A549 (cell line): Measurements from ENCODE around the gene ETF1. TPM values are rescaled to one million over a fixed set of nuclear protein-coding genes. Genes with fewer than 3 reads are reported as not detected.

ENCODE experiments used
- ATAC-seq, 2 experiments: fragments of 200-7000 bp in 1 of 2; fragments of >200 bp in 1 of 2; cut with Nextera tagmentation in 1 of 2; cut with Tn5 transposase in 1 of 2; 3 replicates each; pipeline versions ENCODE4 v1.8.0 to v1.9.1; 2018 to 2020; ENCODE audit warnings: mild to moderate bottlenecking in 1 of 2, moderate library complexity in 1 of 2
- CTCF ChIA-PET: fragments of 300-600 bp; sonication (Branson Sonifier 250); formaldehyde crosslinking; extraction: SDS; loops from one replicate; lab custom pipeline; 2021; ENCODE audit warnings: antibody characterized with exemption, inconsistent platforms; lab: Yijun Ruan, JAX
- POLR2A ChIA-PET: fragments of 350-600 bp; formaldehyde crosslinking; extraction: SDS; loops from one replicate; lab custom pipeline; 2021; ENCODE audit warnings: antibody characterized with exemption, inconsistent platforms; lab: Yijun Ruan, JAX
- DNase-seq, 2 experiments: peaks; one replicate each; pipeline versions ENCODE4 v3.0.0 to v3.0.0-alpha.2; 2011 to 2016; ENCODE audit warnings: low read depth in 1 of 2, low spot score in 1 of 2
- FAIRE-seq: peaks from 2 replicates; lab custom pipeline; 2011; peaks lifted over from hg19 to GRCh38; lab: Jason Lieb, UNC
- H3K27ac ChIP-seq, 2 experiments: fragments of >200 bp; sonication (Bioruptor Twin); formaldehyde crosslinking; 3 replicates each; pipeline ENCODE4 v1.5.1; 2016 to 2017
- H3K4me1 ChIP-seq: fragments of >200 bp; sonication (Bioruptor Twin); formaldehyde crosslinking; 3 replicates; pipeline ENCODE4 v1.6.1; 2016
- H3K4me2 ChIP-seq: fragments of >200 bp; sonication (Bioruptor Twin); formaldehyde crosslinking; 3 replicates; pipeline ENCODE4 v1.6.1; 2016
- H3K4me3 ChIP-seq: fragments of >200 bp; sonication (Bioruptor Twin); formaldehyde crosslinking; 3 replicates; pipeline ENCODE4 v1.5.1; 2016
- H3K9me3 ChIP-seq: fragments of >200 bp; sonication (Bioruptor Twin); formaldehyde crosslinking; 3 replicates; pipeline ENCODE4 v1.6.1; 2016
- CBX2 ChIP-seq: fragments of 200-600 bp; sonication (generic); IDR thresholded peaks from 2 replicates; pipeline ENCODE4 v1.6.1; 2016; ENCODE audit warnings: low read depth, mild to moderate bottlenecking, borderline replicate concordance
- ELK1 ChIP-seq: fragments of 150-350 bp; IDR thresholded peaks from 2 replicates; pipeline ENCODE4 v1.6.1; 2014; ENCODE audit warnings: low read depth, mild to moderate bottlenecking, low read length
- EP300 ChIP-seq, 2 experiments: fragments of >200 bp; sonication (Bioruptor Twin); formaldehyde crosslinking; IDR thresholded peaks; 2 replicates in 1 of 2; 3 replicates in 1 of 2; pipeline ENCODE4 v1.6.1; 2016 to 2017
- ESRRA ChIP-seq: fragments of 150-350 bp; IDR thresholded peaks from 2 replicates; pipeline ENCODE4 v1.6.1; 2014; ENCODE audit warnings: mild to moderate bottlenecking, low read length, borderline replicate concordance
- HEYL ChIP-seq: fragments of 250-450 bp; sonication (Bioruptor Pico); IDR thresholded peaks from 2 replicates; pipeline ENCODE4 v1.8.0; 2021; ENCODE audit warnings: mild to moderate bottlenecking, moderate library complexity
- MAZ ChIP-seq: fragments of 150-350 bp; IDR thresholded peaks from 2 replicates; pipeline ENCODE4 v1.6.1; 2014; ENCODE audit warnings: antibody characterized with exemption, low read depth, low read length, borderline replicate concordance
- PHF8 ChIP-seq: fragments of 200-600 bp; sonication (generic); IDR thresholded peaks from 2 replicates; pipeline ENCODE4 v1.6.1; 2016; ENCODE audit warnings: low read depth, mild to moderate bottlenecking, antibody characterized with exemption, moderate library complexity, borderline replicate concordance
- RAD21 ChIP-seq, 2 experiments: fragments of >200 bp in 1 of 2; sonication (Bioruptor Twin) in 1 of 2; formaldehyde crosslinking in 1 of 2; IDR thresholded peaks in 1 of 2; conservative IDR thresholded peaks in 1 of 2; 2 replicates in 1 of 2; 3 replicates in 1 of 2; pipeline ENCODE4 v1.6.1; 2012 to 2018; ENCODE audit warnings: inconsistent platforms in 1 of 2
- SREBF2 ChIP-seq: fragments of 450-650 bp; IDR thresholded peaks from 2 replicates; pipeline ENCODE4 v1.6.1; 2014; ENCODE audit warnings: mild to moderate bottlenecking, moderate library complexity
- TFCP2L1 ChIP-seq: fragments of 250-450 bp; sonication (Bioruptor Pico); IDR thresholded peaks from 2 replicates; pipeline ENCODE4 v1.5.0; 2021; ENCODE audit warnings: mild to moderate bottlenecking
- ZNF302 ChIP-seq: fragments of 250-450 bp; sonication (Bioruptor Pico); IDR thresholded peaks from 2 replicates; pipeline ENCODE4 v1.9.0; 2021; ENCODE audit warnings: inconsistent platforms, mild to moderate bottlenecking, moderate library complexity
- WGBS: methylation state at CpG from one replicate; pipeline ENCODE4 v1.1.6; 2017; ENCODE audit errors: missing lambda C conversion rate; 5-methylcytosine and 5-hydroxymethylcytosine counted together
- polyA plus RNA-seq, 4 experiments: library from polyadenylated mRNA; depleted of rRNA in 3 of 4; stranded (reverse); fragments of >200 nt; fragmentation: RNase III in 1 of 4; extraction: RNeasy Plus Mini Kit Qiagen cat#74134 plus additional on column Dnase treatment in 1 of 4; gene quantifications; 2 replicates in 3 of 4; 3 replicates in 1 of 4; pipeline ENCODE4 v1.2.3, GENCODE V29; 2011 to 2017
- TF ChIP-seq, protein P1 (sequence below): fragments of 250-450 bp; sonication (Bioruptor Pico); IDR thresholded peaks from 2 replicates; pipeline ENCODE4 v1.5.0; 2021; ENCODE audit warnings: mild to moderate bottlenecking, moderate library complexity, borderline replicate concordance
- TF ChIP-seq, protein P2 (sequence below): fragments of 450-650 bp; IDR thresholded peaks from 2 replicates; pipeline ENCODE4 v1.6.1; 2014; ENCODE audit warnings: antibody characterized with exemption

ETF1 gene
- polyA plus RNA-seq, 2 of the 4 experiments (the other 2 are of a cell fraction), result 119 to 161 TPM

GRCh38 chr5:138545919-138546562, 3.0 kb upstream of the ETF1 start:
- H3K27ac ChIP-seq, result no peak overlapping the region
- TF ChIP-seq ESRRA (no peak), EP300 (IDR thresholded peaks at IDR 0.05) (no peak), PHF8 (no peak), TFCP2L1 (CRISPR knock-in tag) (no peak)
- TF ChIP-seq, protein P1, sequence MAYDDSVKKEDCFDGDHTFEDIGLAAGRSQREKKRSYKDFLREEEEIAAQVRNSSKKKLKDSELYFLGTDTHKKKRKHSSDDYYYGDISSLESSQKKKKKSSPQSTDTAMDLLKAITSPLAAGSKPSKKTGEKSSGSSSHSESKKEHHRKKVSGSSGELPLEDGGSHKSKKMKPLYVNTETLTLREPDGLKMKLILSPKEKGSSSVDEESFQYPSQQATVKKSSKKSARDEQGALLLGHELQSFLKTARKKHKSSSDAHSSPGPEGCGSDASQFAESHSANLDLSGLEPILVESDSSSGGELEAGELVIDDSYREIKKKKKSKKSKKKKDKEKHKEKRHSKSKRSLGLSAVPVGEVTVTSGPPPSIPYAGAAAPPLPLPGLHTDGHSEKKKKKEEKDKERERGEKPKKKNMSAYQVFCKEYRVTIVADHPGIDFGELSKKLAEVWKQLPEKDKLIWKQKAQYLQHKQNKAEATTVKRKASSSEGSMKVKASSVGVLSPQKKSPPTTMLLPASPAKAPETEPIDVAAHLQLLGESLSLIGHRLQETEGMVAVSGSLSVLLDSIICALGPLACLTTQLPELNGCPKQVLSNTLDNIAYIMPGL (CRISPR knock-in tag), result no peak
- ATAC-seq (no peak), FAIRE-seq (no peak), DNase-seq (no peak)
- no peaks in the 10 kb centered on the region for H3K9me3 ChIP-seq
- H3K4me1 ChIP-seq, result peaks cover 27% of the 10 kb centered on the region
- no peak overlapping the region for H3K4me3 ChIP-seq
- 86% methylated on average over 6 of the region's 6 CpGs for WGBS
- CTCF ChIA-PET, result interaction anchor here (0.9 kb wide), 2 partner anchors 94 to 196 kb away, joined by 3 to 5 read pairs; no protein-coding TSS in a partner anchor
- H3K4me2 ChIP-seq, result no peak overlapping the region; the same call in 1 of the 3 replicates
- POLR2A ChIA-PET, result interaction anchor here (1.5 kb wide), 1 partner anchor 81 kb away, joined by 3 read pairs; the partner anchor contains the start of gene EGR1

DNA sequence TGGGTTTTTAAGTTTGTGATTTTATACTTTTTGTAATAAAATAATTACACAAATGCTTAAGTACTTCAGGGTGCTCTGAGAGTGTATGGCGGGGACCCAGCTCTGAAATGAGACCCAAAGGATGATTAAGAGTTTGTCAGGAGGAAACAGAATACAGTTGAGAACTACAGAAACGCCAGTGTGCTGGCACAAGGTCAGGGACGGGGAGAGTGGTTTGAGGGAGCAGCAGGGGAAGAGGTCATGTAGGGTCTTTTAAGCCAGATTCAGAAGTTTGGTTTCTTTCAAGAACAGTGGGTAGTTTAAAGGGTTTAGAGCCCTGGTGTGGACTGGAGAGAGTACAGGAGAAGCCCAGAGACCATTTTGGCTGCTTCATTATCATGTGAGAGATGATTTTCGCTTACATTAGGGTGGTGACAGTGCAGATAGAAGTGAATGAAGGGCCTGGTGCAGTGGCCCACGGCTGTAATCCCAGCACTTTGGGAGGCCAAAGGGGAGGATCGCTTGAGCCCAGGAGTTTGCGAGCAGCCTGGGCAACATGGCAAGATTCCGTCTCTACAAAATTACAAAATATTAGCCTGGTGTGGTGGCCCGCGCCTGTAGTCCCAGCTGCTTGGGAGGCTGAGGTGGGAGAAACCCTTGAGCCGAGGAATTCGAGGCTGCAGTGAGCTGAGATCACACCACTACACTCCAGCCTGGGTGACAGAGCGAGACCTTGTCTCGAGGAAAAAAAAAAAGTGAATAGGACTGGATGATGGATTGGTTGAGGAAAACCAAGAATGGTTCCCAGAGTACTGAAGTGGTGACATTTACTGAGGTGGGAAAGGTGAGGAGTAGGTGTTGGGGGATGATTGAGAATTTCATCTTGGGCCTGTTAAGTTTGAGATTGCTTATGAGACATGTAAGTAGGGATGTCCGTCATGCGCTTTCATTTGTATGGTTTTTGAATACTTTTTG, 1.4 kb upstream of the ETF1 start:
- TF ChIP-seq HEYL (CRISPR knock-in tag), result no peak
- no peak for TF ChIP-seq ZNF302 (CRISPR knock-in tag)
- TF ChIP-seq, protein P1 (CRISPR knock-in tag), result no peak
- TF ChIP-seq SREBF2, result no peak
- TF ChIP-seq MAZ, result no peak
- TF ChIP-seq RAD21 (conservative IDR thresholded peaks at IDR 0.05 in 1 of 2, IDR thresholded peaks at IDR 0.05 in 1 of 2), result no peak
- TF ChIP-seq, protein P2, sequence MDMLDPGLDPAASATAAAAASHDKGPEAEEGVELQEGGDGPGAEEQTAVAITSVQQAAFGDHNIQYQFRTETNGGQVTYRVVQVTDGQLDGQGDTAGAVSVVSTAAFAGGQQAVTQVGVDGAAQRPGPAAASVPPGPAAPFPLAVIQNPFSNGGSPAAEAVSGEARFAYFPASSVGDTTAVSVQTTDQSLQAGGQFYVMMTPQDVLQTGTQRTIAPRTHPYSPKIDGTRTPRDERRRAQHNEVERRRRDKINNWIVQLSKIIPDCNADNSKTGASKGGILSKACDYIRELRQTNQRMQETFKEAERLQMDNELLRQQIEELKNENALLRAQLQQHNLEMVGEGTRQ, result no peak
- no peak for TF ChIP-seq ESRRA
- no peak for TF ChIP-seq CBX2
- TF ChIP-seq ELK1, result no peak
- ATAC-seq, result no peak
- Histone ChIP-seq H3K4me3 (peak overlapping the region; percentile 100), H3K4me1 (peaks cover 40% of the 10 kb centered on the region), H3K9me3 (no peaks in the 10 kb centered on the region), H3K4me2 (peak overlapping the region; percentile 93), H3K27ac (peak overlapping the region; percentile 93 to 98)
- POLR2A ChIA-PET, result interaction anchor here (0.7 to 2.5 kb wide), 8 partner anchors 8 to 331 kb away, joined by 3 to 21 read pairs (median 10); partner anchors contain the start of genes CDC23, EGR1 and HSPA9
- DNase-seq, result no peak
- 50% methylated on average over 13 of the region's 16 CpGs for WGBS
- CTCF ChIA-PET, result interaction anchor here (1.2 to 1.9 kb wide), 5 partner anchors 11 to 40 kb away, joined by 3 to 6 read pairs (median 4); no protein-coding TSS in a partner anchor
- FAIRE-seq, result no peak
